ENCODE measurements around the gene PLOD3. TPM values are rescaled to one million over a fixed set of nuclear protein-coding genes. Genes with fewer than 3 reads are reported as not detected.

Gene PLOD3
- polyA plus RNA-seq, 1 experiment = 187 TPM

DNA sequence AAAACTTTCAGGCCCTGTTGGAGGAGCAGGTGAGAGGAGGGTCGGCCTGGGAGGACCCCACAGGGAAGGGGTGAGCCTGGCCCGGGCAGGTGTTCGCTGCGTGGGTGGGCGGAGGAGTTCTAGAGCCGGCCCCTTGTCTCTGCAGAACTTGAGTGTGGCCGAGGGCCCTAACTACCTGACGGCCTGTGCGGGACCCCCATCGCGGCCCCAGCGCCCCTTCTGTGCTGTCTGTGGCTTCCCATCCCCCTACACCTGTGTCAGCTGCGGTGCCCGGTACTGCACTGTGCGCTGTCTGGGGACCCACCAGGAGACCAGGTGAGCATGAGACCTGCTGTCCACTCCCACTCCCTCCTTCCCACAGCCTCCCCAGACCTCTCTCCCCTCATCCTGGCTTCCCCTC, 6.1 kb upstream of the PLOD3 start:
- POLR2A ChIA-PET = no interaction called here
- CTCF ChIA-PET = interaction anchor here (1.3 kb wide), 1 partner anchor 21 kb away, joined by 3 read pairs; no protein-coding TSS in a partner anchor
- Histone ChIP-seq H3K27me3 (ENCODE audit: control insufficient read depth, insufficient read depth, low read length) (no peaks in the 10 kb centered on the region), H3K36me3 (ENCODE audit: control insufficient read depth, insufficient read depth, low read length) (peaks cover 21% of the 10 kb centered on the region), H3K4me3 (ENCODE audit: low read depth, low read length) (no peak overlapping the region)
- DNase-seq (ENCODE audit: low read depth) = no peak
- no peak for TF ChIP-seq CTCF (IDR thresholded peaks at IDR 0.05; ENCODE audit: insufficient read depth, low read depth, low read length)

- TF ChIP-seq CTCF (IDR thresholded peaks at IDR 0.05; ENCODE audit: insufficient read depth, low read depth, low read length) = no peak
- Histone ChIP-seq H3K27me3 (ENCODE audit: control insufficient read depth, insufficient read depth, low read length) (no peaks in the 10 kb centered on the region), H3K36me3 (ENCODE audit: control insufficient read depth, insufficient read depth, low read length) (peaks cover 21% of the 10 kb centered on the region), H3K4me3 (ENCODE audit: low read depth, low read length) (no peak overlapping the region)
- POLR2A ChIA-PET = no interaction called here
- no peak for DNase-seq (ENCODE audit: low read depth)
- CTCF ChIA-PET = interaction anchor here (0.8 to 1.3 kb wide), 2 partner anchors 22 to 30 kb away, joined by 3 read pairs; no protein-coding TSS in a partner anchor
Measured at GRCh38 chr7:101222275-101222830, 5.0 kb upstream of the PLOD3 start.

DNA sequence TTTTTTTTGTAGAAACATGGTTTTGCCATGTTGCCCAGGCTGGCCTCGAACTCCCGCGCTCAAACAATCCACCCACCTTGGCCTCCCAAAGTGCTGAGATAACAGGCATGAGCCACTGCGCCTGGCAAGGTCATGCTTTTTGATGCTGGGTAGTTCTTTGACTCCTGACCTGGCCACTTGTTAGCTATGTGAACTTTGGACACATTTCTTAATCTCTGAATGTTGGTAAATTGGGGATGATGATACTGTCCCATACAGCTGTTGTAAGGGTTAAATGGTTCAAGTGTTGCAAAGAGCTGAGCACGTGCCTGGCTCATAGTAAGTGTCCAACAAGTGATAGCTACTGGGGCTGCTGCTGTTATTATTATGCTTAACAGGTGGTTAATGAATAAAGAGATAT, 2.9 kb upstream of the PLOD3 start:
- no peak for DNase-seq (ENCODE audit: low read depth)
- no peaks in the 10 kb centered on the region for H3K27me3 ChIP-seq (ENCODE audit: control insufficient read depth, insufficient read depth, low read length)
- no peak for TF ChIP-seq CTCF (IDR thresholded peaks at IDR 0.05; ENCODE audit: insufficient read depth, low read depth, low read length)
- ChIA-PET POLR2A (no interaction called here), CTCF (interaction anchor here (1.2 kb wide), 1 partner anchor 18 kb away, joined by 3 read pairs; no protein-coding TSS in a partner anchor)
- H3K36me3 ChIP-seq (ENCODE audit: control insufficient read depth, insufficient read depth, low read length) = peaks cover 17% of the 10 kb centered on the region
- no peak overlapping the region for H3K4me3 ChIP-seq (ENCODE audit: low read depth, low read length)

DNA sequence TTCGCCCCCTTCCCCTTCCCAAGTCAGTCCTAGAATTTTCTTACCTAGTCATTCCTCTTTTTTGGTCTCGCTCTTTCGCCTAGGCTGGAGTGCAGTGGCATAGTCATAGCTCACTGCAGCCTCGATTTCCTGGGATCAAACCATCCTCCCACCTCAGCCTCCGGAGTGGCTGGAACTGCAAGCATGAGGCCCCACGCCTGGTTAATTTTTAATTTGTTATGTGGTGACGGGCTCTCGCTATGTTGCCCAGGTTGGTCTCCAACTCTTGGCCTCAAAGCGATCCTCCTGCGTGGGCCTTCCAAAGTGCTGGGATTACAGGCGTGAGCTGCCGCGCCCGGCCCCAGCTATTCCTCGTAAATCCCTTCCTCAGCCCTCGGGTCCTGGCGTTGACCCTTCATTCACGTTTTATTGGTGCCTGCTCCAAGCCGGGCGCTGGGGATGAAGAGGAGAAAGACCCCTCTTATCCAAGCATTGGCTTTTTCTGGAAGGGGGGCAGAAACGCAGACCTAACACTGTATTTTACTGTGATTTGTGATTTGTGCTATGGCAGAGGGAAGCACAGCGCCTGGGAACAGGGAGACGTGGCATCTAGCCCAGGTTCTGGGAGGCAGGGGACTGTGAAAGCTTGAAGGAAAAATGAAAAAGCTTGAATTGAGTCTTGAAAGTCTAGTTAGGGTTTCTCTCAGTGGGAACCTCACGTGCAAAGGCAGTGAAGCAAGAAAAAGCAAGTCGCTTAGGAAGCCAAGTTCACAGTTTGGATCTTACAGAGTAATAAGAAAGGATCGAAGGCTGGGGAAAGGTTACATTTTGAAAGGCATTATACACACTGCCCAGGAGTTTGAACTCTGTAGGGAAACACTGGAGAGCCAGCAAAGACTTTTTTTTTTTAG, 1.1 kb upstream of the PLOD3 start:
- Histone ChIP-seq H3K36me3 (ENCODE audit: control insufficient read depth, insufficient read depth, low read length) (peaks cover 9% of the 10 kb centered on the region), H3K4me3 (ENCODE audit: low read depth, low read length) (peak overlapping the region; percentile 63), H3K27me3 (ENCODE audit: control insufficient read depth, insufficient read depth, low read length) (no peaks in the 10 kb centered on the region)
- POLR2A ChIA-PET = interaction anchor here (0.6 to 1.1 kb wide), 2 partner anchors 19 to 53 kb away, joined by 3 read pairs; partner anchors contain the start of genes CLDN15 and VGF
- no peak for TF ChIP-seq CTCF (IDR thresholded peaks at IDR 0.05; ENCODE audit: insufficient read depth, low read depth, low read length)
- no peak for DNase-seq (ENCODE audit: low read depth)
- CTCF ChIA-PET = interaction anchor here (0.6 to 2.7 kb wide), 13 partner anchors 10 to 240 kb away, joined by 3 to 22 read pairs (median 5); no protein-coding TSS in a partner anchor

GRCh38 chr7:101216860-101217387, 457 bp downstream of the PLOD3 start:
- Histone ChIP-seq H3K27me3 (ENCODE audit: control insufficient read depth, insufficient read depth, low read length) (no peaks in the 10 kb centered on the region), H3K36me3 (ENCODE audit: control insufficient read depth, insufficient read depth, low read length) (peaks cover 8% of the 10 kb centered on the region), H3K4me3 (ENCODE audit: low read depth, low read length) (peak overlapping the region; percentile 63)
- ChIA-PET POLR2A (interaction anchor here (0.6 to 1.1 kb wide), 3 partner anchors 20 to 337 kb away, joined by 3 to 6 read pairs (median 3); partner anchors contain the start of genes CLDN15 and SERPINE1), CTCF (interaction anchor here (0.6 to 2.7 kb wide), 10 partner anchors 10 to 79 kb away, joined by 3 to 22 read pairs (median 6); no protein-coding TSS in a partner anchor)
- DNase-seq (ENCODE audit: low read depth) = no peak
- 0 out of 2 replicates have a peak, but pooled peaks have one; percentile 12 for TF ChIP-seq CTCF (IDR thresholded peaks at IDR 0.05; ENCODE audit: insufficient read depth, low read depth, low read length)

All from BJ (cell line).